OCI-LY1 (cell line): ENCODE measurements around the gene WAS.

Experiments
- CTCF ChIP-seq: fragments of 200-600 bp; sonication (generic), shearing (Covaris generic); IDR thresholded peaks from 2 replicates; pipeline ENCODE4 v1.5.1; 2017; ENCODE audit warnings: mild to moderate bottlenecking, antibody characterized with exemption, low read length, moderate library complexity, mixed read lengths
- EZH2 ChIP-seq: fragments of 200-600 bp; sonication (generic), shearing (Covaris generic); IDR thresholded peaks from 2 replicates; pipeline ENCODE4 v1.8.0; 2017; ENCODE audit warnings: borderline replicate concordance, mixed run types, mild to moderate bottlenecking, antibody characterized with exemption, low read length, moderate library complexity, mixed read lengths

GRCh38 chrX:48711162-48711928, 27.7 kb downstream of the WAS start:
- no peak for TF ChIP-seq CTCF
- no peak for TF ChIP-seq EZH2
